GM18867 (cell line): Measurements from ENCODE around the gene NUMA1.

Experiments
- ATAC-seq: cut with Tn5 transposase; IDR thresholded peaks from one replicate; pipeline ENCODE4 v1.9.1; 2021; ENCODE audit warnings: mild to moderate bottlenecking, moderate library complexity; ENCODE audit not compliant: unreplicated experiment

NUMA1 gene

GRCh38 chr11:72001285-72001684 is 79.1 kb downstream of the NUMA1 start:
- no peak for ATAC-seq

- no peak for ATAC-seq
Observed at GRCh38 chr11:72000202-72000867, 80.0 kb downstream of the NUMA1 start.

- no peak for ATAC-seq
Observed at GRCh38 chr11:71999798-72000197, 80.5 kb downstream of the NUMA1 start.

GRCh38 chr11:71999362-71999761 is 81.0 kb downstream of the NUMA1 start:
- ATAC-seq, result no peak

GRCh38 chr11:71998649-71999310 is 81.6 kb downstream of the NUMA1 start, which contains the start of gene IL18BP:
Gene IL18BP (plus strand): TSS chr11:71998909. CDS start chr11:71999985, 1,076 bp downstream.
- ATAC-seq, result peak; percentile 51

GRCh38 chr11:71998061-71998460 is 82.3 kb downstream of the NUMA1 start:
- ATAC-seq, result no peak

- no peak for ATAC-seq
Observed at GRCh38 chr11:71997594-71997993, 82.7 kb downstream of the NUMA1 start.

- no peak for ATAC-seq
Observed at GRCh38 chr11:71996946-71997345, 83.4 kb downstream of the NUMA1 start.

GRCh38 chr11:71996517-71996916 is 83.8 kb downstream of the NUMA1 start:
- no peak for ATAC-seq

GRCh38 chr11:71995726-71996291 is 84.5 kb downstream of the NUMA1 start:
- ATAC-seq, result no peak

GRCh38 chr11:71994786-71995185 is 85.6 kb downstream of the NUMA1 start:
- ATAC-seq, result no peak

- ATAC-seq, result no peak
Observed at GRCh38 chr11:71992136-71992730, 88.1 kb downstream of the NUMA1 start.

- peak; percentile 74 for ATAC-seq
Observed at GRCh38 chr11:71991494-71991893, 88.8 kb downstream of the NUMA1 start.

GRCh38 chr11:71990701-71991100 is 89.6 kb downstream of the NUMA1 start:
- no peak for ATAC-seq

GRCh38 chr11:71988050-71988449 is 92.3 kb downstream of the NUMA1 start:
- ATAC-seq, result no peak

- ATAC-seq, result no peak
Observed at GRCh38 chr11:71987521-71987920, 92.8 kb downstream of the NUMA1 start.

GRCh38 chr11:71986131-71986530 is 94.2 kb downstream of the NUMA1 start:
- no peak for ATAC-seq

- ATAC-seq, result no peak
Observed at GRCh38 chr11:71979602-71980001, 100.7 kb downstream of the NUMA1 start.

GRCh38 chr11:71979094-71979493 is 101.2 kb downstream of the NUMA1 start:
- no peak for ATAC-seq

- ATAC-seq, result no peak
Observed at GRCh38 chr11:71977743-71978418, 102.5 kb downstream of the NUMA1 start.

GRCh38 chr11:71977090-71977489 is 103.3 kb downstream of the NUMA1 start:
- no peak for ATAC-seq
